PC-3 (cell line): ENCODE measurements around the gene WDR7. TPM values are rescaled to one million over a fixed set of nuclear protein-coding genes. Genes with fewer than 3 reads are reported as not detected.

Source experiments
- ATAC-seq: fragments of 200-7000 bp; cut with Tn5 transposase; 2 replicates; pipeline ENCODE4 v1.9.1; 2020; ENCODE audit warnings: mild to moderate bottlenecking, moderate library complexity
- BruUV-seq: library from RNA; stranded (reverse); fragments of 400-500 nt; replicated peaks from 2 replicates; lab custom pipeline; 2021; lab: Mats Ljungman, UMichigan
- CTCF ChIA-PET: fragments of 300-600 bp; sonication (Branson Sonifier 250); formaldehyde crosslinking; loops from one replicate; lab custom pipeline; 2022; ENCODE audit warnings: antibody characterized with exemption; lab: Charles Lee
- POLR2A ChIA-PET: fragments of 300-600 bp; sonication (Branson Sonifier 250); formaldehyde crosslinking; loops from one replicate; lab custom pipeline; 2022; ENCODE audit warnings: antibody characterized with exemption; ENCODE audit not compliant: unreplicated experiment; lab: Charles Lee
- DNase-seq: peaks from one replicate; pipeline ENCODE4 v3.0.0-alpha.2; 2015
- H2AFZ ChIP-seq: fragments of 300-600 bp; sonication (generic); 2 replicates; pipeline ENCODE4 v1.6.0; 2016; ENCODE audit warnings: antibody characterized with exemption, low read length
- H3F3A ChIP-seq: fragments of 300-600 bp; sonication (generic); one replicate; pipeline ENCODE4 v1.6.0; 2017; ENCODE audit warnings: antibody characterized with exemption, low read length, control low read depth, mild to moderate bottlenecking; ENCODE audit not compliant: unreplicated experiment
- H3K27ac ChIP-seq: fragments of 300-600 bp; sonication (generic); 2 replicates; pipeline ENCODE4 v1.5.1; 2016; ENCODE audit warnings: mild to moderate bottlenecking, low read length
- H3K27me3 ChIP-seq: fragments of 300-600 bp; sonication (generic); 2 replicates; pipeline ENCODE4 v1.6.1; 2016; ENCODE audit warnings: low read length, mixed read lengths
- H3K36me3 ChIP-seq: fragments of 300-600 bp; sonication (generic); 2 replicates; pipeline ENCODE4 v1.6.1; 2016; ENCODE audit warnings: low read depth, mixed run types, low read length, mixed read lengths
- H3K4me1 ChIP-seq: fragments of 300-600 bp; sonication (generic); 2 replicates; pipeline ENCODE4 v1.5.1; 2016; ENCODE audit warnings: low read length; ENCODE audit not compliant: insufficient read depth
- H3K4me2 ChIP-seq: fragments of 300-600 bp; sonication (generic); 2 replicates; pipeline ENCODE4 v1.6.0; 2016; ENCODE audit warnings: low read length
- H3K4me3 ChIP-seq: fragments of 300-600 bp; sonication (generic); 2 replicates; pipeline ENCODE4 v1.5.1; 2016; ENCODE audit warnings: mild to moderate bottlenecking, low read length, mixed read lengths
- H3K79me2 ChIP-seq: fragments of 300-600 bp; sonication (generic); 2 replicates; pipeline ENCODE4 v1.6.1; 2017; ENCODE audit warnings: low read length, mixed read lengths
- H3K9ac ChIP-seq: fragments of 300-600 bp; sonication (generic); 2 replicates; pipeline ENCODE4 v1.6.0; 2016; ENCODE audit warnings: mild to moderate bottlenecking, low read length
- H3K9me2 ChIP-seq: fragments of 300-600 bp; sonication (generic); replicated peaks from 2 replicates; pipeline ENCODE4 v1.6.1; 2016; ENCODE audit warnings: mixed run types, low read length, mixed read lengths
- H3K9me3 ChIP-seq: fragments of 300-600 bp; sonication (generic); 2 replicates; pipeline ENCODE4 v1.6.1; 2016; ENCODE audit warnings: low read length, mixed read lengths
- H4K20me1 ChIP-seq: fragments of 300-600 bp; sonication (generic); 2 replicates; pipeline ENCODE4 v1.6.1; 2016; ENCODE audit warnings: low read length, mixed read lengths
- EZH2 ChIP-seq: fragments of 300-600 bp; sonication (generic); IDR thresholded peaks from one replicate; pipeline ENCODE4 v1.6.1; 2017; ENCODE audit warnings: antibody characterized with exemption, mild to moderate bottlenecking, low read length; ENCODE audit not compliant: unreplicated experiment
- EZH2phosphoT487 ChIP-seq: fragments of 300-600 bp; sonication (generic); IDR thresholded peaks from 2 replicates; pipeline ENCODE4 v1.6.1; 2018; ENCODE audit warnings: mild to moderate bottlenecking, antibody characterized with exemption, low read length, borderline replicate concordance
- intact Hi-C: fragments of 100-400 bp; cut with micrococcal nuclease; formaldehyde crosslinking; loops from 2 replicates; pipeline ENCODE4 v1.9.0; 2023
- total RNA-seq: library from RNA; depleted of rRNA; stranded (reverse); fragments of >200 nt; gene quantifications from 2 replicates; pipeline ENCODE4 v1.2.3, GENCODE V29; 2014
- TF ChIP-seq, protein P1 (sequence below): fragments of 300-600 bp; sonication (generic); conservative IDR thresholded peaks from 2 replicates; pipeline ENCODE4 v1.5.1; 2017; ENCODE audit warnings: antibody characterized with exemption, low read depth, mild to moderate bottlenecking, low read length

Gene WDR7
- total RNA-seq, 1 experiment from 2014 or later: 16.0 TPM

DNA sequence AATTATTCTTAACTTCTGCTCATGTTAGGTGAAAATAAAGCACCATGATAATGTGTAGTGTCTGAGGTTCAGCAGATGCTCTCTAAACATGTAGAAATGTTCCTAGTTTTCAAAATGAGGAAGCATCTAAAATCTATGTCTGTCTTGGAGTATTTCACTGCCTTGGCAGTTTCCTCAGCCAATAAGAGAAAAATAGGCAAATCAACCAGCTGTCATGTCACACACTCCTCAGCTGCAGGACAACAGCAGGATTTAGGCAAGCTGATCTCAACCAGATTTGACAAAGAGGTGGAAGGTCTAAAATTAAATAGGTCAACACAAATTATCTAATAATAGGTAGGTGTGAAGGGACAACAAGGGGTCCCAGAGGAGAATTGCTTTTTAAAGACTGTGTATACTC, 331.6 kb downstream of the WDR7 start:
- no peak overlapping the region for H3K4me2 ChIP-seq
- H4K20me1 ChIP-seq: no peaks in the 10 kb centered on the region
- no peaks in the 10 kb centered on the region for H3K36me3 ChIP-seq
- no peak overlapping the region for H3K4me3 ChIP-seq
- no peak overlapping the region for H3K27ac ChIP-seq
- ATAC-seq (no peak), DNase-seq (no peak)
- no peaks in the 10 kb centered on the region for H3K79me2 ChIP-seq
- intact Hi-C loops: no loop called here
- ChIA-PET POLR2A (no interaction called here), CTCF (no interaction called here)
- H3K9me2 ChIP-seq: no peaks in the 10 kb centered on the region
- no peak for TF ChIP-seq EZH2
- no peak for TF ChIP-seq EZH2phosphoT487
- TF ChIP-seq, protein P1, sequence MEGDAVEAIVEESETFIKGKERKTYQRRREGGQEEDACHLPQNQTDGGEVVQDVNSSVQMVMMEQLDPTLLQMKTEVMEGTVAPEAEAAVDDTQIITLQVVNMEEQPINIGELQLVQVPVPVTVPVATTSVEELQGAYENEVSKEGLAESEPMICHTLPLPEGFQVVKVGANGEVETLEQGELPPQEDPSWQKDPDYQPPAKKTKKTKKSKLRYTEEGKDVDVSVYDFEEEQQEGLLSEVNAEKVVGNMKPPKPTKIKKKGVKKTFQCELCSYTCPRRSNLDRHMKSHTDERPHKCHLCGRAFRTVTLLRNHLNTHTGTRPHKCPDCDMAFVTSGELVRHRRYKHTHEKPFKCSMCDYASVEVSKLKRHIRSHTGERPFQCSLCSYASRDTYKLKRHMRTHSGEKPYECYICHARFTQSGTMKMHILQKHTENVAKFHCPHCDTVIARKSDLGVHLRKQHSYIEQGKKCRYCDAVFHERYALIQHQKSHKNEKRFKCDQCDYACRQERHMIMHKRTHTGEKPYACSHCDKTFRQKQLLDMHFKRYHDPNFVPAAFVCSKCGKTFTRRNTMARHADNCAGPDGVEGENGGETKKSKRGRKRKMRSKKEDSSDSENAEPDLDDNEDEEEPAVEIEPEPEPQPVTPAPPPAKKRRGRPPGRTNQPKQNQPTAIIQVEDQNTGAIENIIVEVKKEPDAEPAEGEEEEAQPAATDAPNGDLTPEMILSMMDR: no peak
- no peaks in the 10 kb centered on the region for H3K4me1 ChIP-seq
- no peak overlapping the region for H3K9ac ChIP-seq
- no peaks in the 10 kb centered on the region for H3K27me3 ChIP-seq
- no peak overlapping the region for H2AFZ ChIP-seq
- no TSS peak for BruUV-seq
- no peaks in the 10 kb centered on the region for H3K9me3 ChIP-seq
- H3F3A ChIP-seq: no peaks in the 10 kb centered on the region

DNA sequence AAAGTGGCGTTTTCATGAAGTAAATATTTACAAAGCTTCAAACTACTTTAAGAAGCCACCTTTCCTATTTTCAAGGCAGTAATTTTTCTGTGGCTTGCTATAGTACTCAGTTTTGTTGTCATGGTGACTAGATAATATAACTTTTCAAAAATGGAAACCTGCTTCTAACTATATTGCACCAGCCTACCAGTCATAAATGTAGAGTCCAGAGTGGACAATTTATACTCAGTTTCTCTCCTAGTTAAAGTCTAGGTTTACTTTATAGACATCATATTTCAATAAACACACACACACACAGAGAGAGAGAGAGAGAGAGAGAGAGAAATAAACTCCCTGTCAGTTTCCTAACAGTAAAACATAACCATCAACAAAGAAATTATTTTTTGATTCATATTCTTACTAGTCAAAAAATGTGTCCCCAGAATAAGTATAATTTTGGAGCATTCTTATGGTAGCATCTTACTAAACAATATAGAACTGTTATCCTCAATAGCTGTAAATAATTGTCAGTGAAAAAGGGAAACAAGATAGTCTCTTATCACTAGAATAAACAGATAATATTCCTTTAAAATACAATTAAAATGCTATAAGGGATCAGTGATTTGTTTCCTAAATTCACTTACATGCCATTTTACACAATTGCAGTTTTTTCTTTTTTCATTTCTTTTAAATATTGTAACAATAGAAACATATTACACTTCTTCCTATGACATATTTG, 332.3 kb downstream of the WDR7 start:
- H3K4me1 ChIP-seq: no peaks in the 10 kb centered on the region
- POLR2A ChIA-PET: no interaction called here
- no peak overlapping the region for H3K4me2 ChIP-seq
- no peaks in the 10 kb centered on the region for H3K9me2 ChIP-seq
- CTCF ChIA-PET: no interaction called here
- no peaks in the 10 kb centered on the region for H3K36me3 ChIP-seq
- ATAC-seq (no peak), DNase-seq (no peak)
- H3K4me3 ChIP-seq: no peak overlapping the region
- H3K9ac ChIP-seq: no peak overlapping the region
- H3K79me2 ChIP-seq: no peaks in the 10 kb centered on the region
- H3K27ac ChIP-seq: no peak overlapping the region
- no TSS peak for BruUV-seq
- H2AFZ ChIP-seq: no peak overlapping the region
- H3K9me3 ChIP-seq: no peaks in the 10 kb centered on the region
- H4K20me1 ChIP-seq: no peaks in the 10 kb centered on the region
- no peaks in the 10 kb centered on the region for H3K27me3 ChIP-seq
- no peak for TF ChIP-seq EZH2
- TF ChIP-seq, protein P1: no peak
- no peaks in the 10 kb centered on the region for H3F3A ChIP-seq
- intact Hi-C loops: no loop called here

DNA sequence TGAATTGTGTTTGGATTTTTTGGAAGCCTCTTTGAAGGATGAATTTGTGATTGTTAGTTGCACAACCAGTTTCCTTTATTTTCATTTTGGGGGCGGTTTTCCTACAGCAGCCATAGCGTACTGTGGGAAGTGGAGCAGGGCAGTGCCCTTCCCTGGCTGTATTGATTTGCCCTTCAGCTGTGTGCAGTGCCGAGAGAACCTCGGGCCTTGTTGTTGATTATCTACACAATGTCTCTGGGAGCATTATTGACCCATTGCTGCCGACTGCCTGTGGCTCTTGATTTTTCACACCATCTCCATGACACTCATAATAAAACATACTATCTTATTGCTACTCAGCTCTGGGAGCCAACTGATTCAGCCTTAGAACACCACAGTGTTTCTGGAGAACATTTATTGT, 333.6 kb downstream of the WDR7 start:
- Histone ChIP-seq H3K9me3 (no peaks in the 10 kb centered on the region), H3K9me2 (no peaks in the 10 kb centered on the region), H3K79me2 (no peaks in the 10 kb centered on the region), H2AFZ (no peak overlapping the region), H3K27me3 (no peaks in the 10 kb centered on the region), H3K27ac (no peak overlapping the region), H3K36me3 (no peaks in the 10 kb centered on the region), H3K9ac (no peak overlapping the region), H3F3A (no peaks in the 10 kb centered on the region), H4K20me1 (no peaks in the 10 kb centered on the region), H3K4me2 (no peak overlapping the region), H3K4me3 (no peak overlapping the region), H3K4me1 (no peaks in the 10 kb centered on the region)
- DNase-seq: no peak
- ATAC-seq: no peak
- intact Hi-C loops: no loop called here
- ChIA-PET CTCF (no interaction called here), POLR2A (no interaction called here)
- TF ChIP-seq EZH2phosphoT487 (no peak), EZH2 (no peak)
- TF ChIP-seq, protein P1: no peak
- no TSS peak for BruUV-seq
